D721Med (cell line): Measurements from ENCODE around the gene SETD1B.
"Not testable (repeated sequence)": the region's sequence is repeated elsewhere in the genome, so short reads cannot be mapped to it uniquely, and the experiment has no call there.

Experiments used
- DNase-seq: peaks from one replicate; pipeline ENCODE4 v3.0.0; 2011; ENCODE audit warnings: low spot score; ENCODE audit not compliant: insufficient read length
- FAIRE-seq: peaks from 2 replicates; lab custom pipeline; 2011; peaks lifted over from hg19 to GRCh38; lab: Jason Lieb, UNC
- CTCF ChIP-seq: IDR thresholded peaks from 2 replicates; pipeline ENCODE4 v1.5.1; 2012; ENCODE audit warnings: mild to moderate bottlenecking, control low read depth; ENCODE audit not compliant: insufficient read depth; ENCODE audit errors: missing control alignments

Gene SETD1B

GRCh38 chr12:121787063-121788025, 16.5 kb upstream of the SETD1B start:
- DNase-seq (no peak), FAIRE-seq (no peak)
- TF ChIP-seq CTCF = no peak

- DNase-seq = no peak
- FAIRE-seq = no peak
- no peak for TF ChIP-seq CTCF
Measured at GRCh38 chr12:121788176-121788818, 15.5 kb upstream of the SETD1B start.

- TF ChIP-seq CTCF = no peak
- DNase-seq (no peak), FAIRE-seq (no peak)
Measured at GRCh38 chr12:121789233-121789781, 14.5 kb upstream of the SETD1B start.

GRCh38 chr12:121789800-121790728, 13.7 kb upstream of the SETD1B start:
- FAIRE-seq (no peak), DNase-seq (no peak)
- no peak for TF ChIP-seq CTCF

GRCh38 chr12:121790785-121791184, 13.0 kb upstream of the SETD1B start:
- DNase-seq, FAIRE-seq: not testable (repeated sequence)

GRCh38 chr12:121791671-121792551, 11.9 kb upstream of the SETD1B start:
- DNase-seq (no peak), FAIRE-seq (no peak)
- no peak for TF ChIP-seq CTCF
